Activated naive CD8-positive, alpha-beta T cell treated with anti-CD3 and anti-CD28 coated beads for 36 hours (primary cell): ENCODE results near the gene GUCA1A. TPM values are rescaled to one million over a fixed set of nuclear protein-coding genes. Genes with fewer than 3 reads are reported as not detected.

Experiments
- DNase-seq: peaks from one replicate; pipeline ENCODE4 v3.0.0; 2021
- H3K27ac Mint-ChIP-seq: one replicate; pipeline ENCODE4 v1.8.0; 2022; ENCODE audit warnings: mild to moderate bottlenecking, moderate library complexity, mixed read lengths
- H3K27me3 Mint-ChIP-seq: one replicate; pipeline ENCODE4 v1.8.0; 2022; ENCODE audit warnings: mild to moderate bottlenecking, mixed read lengths
- H3K36me3 Mint-ChIP-seq: one replicate; pipeline ENCODE4 v1.8.0; 2021; ENCODE audit warnings: mild to moderate bottlenecking, mixed read lengths
- H3K4me1 Mint-ChIP-seq: one replicate; pipeline ENCODE4 v1.8.0; 2021; ENCODE audit warnings: mixed read lengths
- H3K4me3 Mint-ChIP-seq: one replicate; pipeline ENCODE4 v1.8.0; 2022; ENCODE audit warnings: mild to moderate bottlenecking, moderate library complexity, mixed read lengths
- H3K9me3 Mint-ChIP-seq: one replicate; pipeline ENCODE4 v1.8.0; 2022; ENCODE audit warnings: mixed read lengths
- total RNA-seq, 2 experiments: library from RNA; stranded (reverse); gene quantifications; one replicate each; pipeline ENCODE4 v1.2.3, GENCODE V29; 2021

GUCA1A gene
- total RNA-seq, 2 experiments from 2014 or later, result 0.14 TPM; not detected in 1

DNA sequence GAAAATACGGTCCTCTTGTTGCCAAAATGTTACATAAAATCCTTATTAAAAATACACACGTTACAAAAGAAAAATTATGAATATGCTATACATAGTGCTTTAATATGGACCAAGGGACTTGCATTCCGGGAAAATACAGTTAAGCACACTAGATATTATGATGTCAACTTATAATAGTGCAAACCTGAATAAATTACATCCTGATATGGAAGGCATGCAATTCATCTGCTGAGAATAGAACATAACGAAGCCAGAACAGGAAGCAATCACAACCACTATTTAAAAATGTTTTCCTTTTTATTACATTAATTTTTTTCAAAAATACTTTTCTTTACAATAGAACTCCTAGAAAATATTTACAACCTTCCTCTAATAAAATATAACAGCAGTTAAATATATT, 52.3 kb downstream of the GUCA1A start:
- DNase-seq, result no peak

DNA sequence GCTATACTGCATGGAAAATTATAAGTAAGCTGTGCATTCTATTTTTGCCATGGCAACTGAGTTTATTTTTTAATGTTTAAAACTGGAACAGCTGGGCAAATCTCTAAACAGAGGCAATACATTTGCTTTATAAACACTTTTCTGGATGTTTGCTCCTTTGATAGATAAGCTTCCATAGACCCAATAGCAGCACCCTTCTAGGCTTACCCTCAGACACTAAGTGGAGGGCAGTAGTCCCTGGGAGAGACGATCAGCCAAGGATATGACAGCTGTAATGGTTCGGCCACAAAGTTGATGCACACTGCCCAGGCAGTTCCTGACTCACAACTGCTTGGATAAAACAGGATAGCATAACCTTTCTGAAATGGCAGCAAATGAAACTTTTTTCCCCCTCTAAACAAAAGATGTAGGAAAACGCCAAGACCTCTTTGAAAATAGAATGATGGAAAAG, 53.0 kb downstream of the GUCA1A start:
- Mint-ChIP-seq H3K36me3 (no peaks in the 10 kb centered on the region), H3K4me1 (peaks cover 15% of the 10 kb centered on the region), H3K27me3 (no peaks in the 10 kb centered on the region), H3K9me3 (no peaks in the 10 kb centered on the region), H3K27ac (no peak overlapping the region), H3K4me3 (no peak overlapping the region)
- DNase-seq, result no peak

More for the DNA sequence above, 52.3 kb downstream of the GUCA1A start:
- H3K4me1 Mint-ChIP-seq, result peaks cover 17% of the 10 kb centered on the region
- no peaks in the 10 kb centered on the region for H3K36me3 Mint-ChIP-seq
- no peaks in the 10 kb centered on the region for H3K27me3 Mint-ChIP-seq
- H3K27ac Mint-ChIP-seq, result no peak overlapping the region
- no peaks in the 10 kb centered on the region for H3K9me3 Mint-ChIP-seq
- H3K4me3 Mint-ChIP-seq, result no peak overlapping the region

DNA sequence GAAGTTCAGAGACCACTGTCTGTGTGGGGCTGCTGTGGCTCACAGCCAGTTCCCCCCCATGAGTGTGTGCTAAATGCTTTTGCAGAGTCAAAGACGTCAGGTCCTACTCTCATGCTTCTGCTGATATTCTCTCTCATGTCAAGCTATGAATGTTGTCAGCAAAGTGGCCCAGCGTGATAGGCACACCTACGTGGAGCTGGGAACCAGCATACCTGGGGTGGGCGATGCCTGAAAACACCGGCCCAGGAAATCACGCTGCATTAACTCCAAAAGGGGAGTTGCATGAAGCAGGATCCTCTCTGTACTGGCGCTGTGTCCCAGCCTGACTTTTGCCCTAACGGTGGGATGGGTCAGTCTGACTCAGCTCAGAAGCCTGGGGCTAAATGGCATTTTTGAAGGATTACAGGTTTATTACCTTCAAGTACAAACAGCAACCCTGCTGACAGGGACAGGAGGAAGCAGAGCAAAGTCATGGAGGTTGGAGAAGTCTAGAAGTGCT, 53.5 kb downstream of the GUCA1A start:
- Mint-ChIP-seq H3K27ac (no peak overlapping the region), H3K9me3 (no peaks in the 10 kb centered on the region), H3K27me3 (no peaks in the 10 kb centered on the region)

DNA sequence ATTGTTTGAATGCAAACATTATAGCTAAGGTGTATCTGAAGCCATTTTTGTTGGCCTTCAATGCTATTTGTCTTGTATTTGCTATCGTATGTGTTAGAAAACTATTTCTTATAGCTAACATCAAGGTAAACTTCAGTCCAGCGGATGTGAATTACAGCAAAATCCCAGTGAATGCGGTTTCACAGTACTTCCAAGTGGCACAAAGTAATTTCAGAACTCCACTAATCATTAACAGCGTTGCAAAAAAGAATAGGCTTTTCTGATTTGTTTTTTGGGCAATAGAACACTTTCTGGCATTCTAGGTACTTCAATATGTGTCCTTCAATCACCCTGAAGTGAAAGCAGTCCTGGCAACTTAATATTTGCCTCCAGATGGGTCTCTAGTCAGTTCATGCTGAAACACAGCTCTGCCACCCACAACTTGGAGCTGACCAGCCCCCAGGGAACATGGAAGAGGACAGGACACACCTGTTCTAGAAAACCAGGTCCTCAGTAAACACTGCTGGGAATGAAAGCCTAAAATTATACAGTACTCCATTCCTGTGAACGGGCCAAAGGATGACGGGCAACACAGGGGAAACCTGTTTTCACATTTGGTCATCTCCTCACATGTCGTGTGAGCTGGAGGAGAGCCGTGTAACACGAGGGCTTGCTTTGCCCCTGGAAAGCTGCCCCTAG, 54.1 kb downstream of the GUCA1A start:
- no peaks in the 10 kb centered on the region for H3K9me3 Mint-ChIP-seq
- peaks cover 15% of the 10 kb centered on the region for H3K4me1 Mint-ChIP-seq
- H3K27ac Mint-ChIP-seq, result no peak overlapping the region
- no peaks in the 10 kb centered on the region for H3K27me3 Mint-ChIP-seq
- no peak for DNase-seq
- no peaks in the 10 kb centered on the region for H3K36me3 Mint-ChIP-seq
- no peak overlapping the region for H3K4me3 Mint-ChIP-seq

More for the DNA sequence above, 53.5 kb downstream of the GUCA1A start:
- Mint-ChIP-seq H3K4me1 (peaks cover 15% of the 10 kb centered on the region), H3K4me3 (no peak overlapping the region), H3K36me3 (no peaks in the 10 kb centered on the region)
- no peak for DNase-seq

DNA sequence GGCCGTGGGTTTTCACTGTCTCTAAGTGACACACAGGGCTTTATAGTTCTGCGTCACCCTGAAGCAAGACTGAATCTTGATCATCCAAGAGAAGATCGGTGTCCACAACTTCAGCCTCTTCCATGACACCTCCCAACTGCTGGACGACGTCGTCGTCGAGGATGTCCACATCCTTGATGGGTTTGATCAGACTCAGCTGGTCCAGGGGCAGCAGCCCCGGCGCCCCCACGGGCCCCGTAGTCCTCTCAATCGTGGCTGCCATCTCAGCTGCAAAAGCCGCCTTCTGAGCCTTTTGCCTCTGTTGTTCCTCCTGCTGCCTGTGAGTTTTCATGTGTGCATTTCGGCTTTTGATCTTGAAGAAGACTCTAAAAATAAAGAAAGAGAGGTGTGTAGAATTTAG, 55.1 kb downstream of the GUCA1A start:
- H3K27ac Mint-ChIP-seq, result no peak overlapping the region
- H3K36me3 Mint-ChIP-seq, result no peaks in the 10 kb centered on the region
- H3K4me3 Mint-ChIP-seq, result no peak overlapping the region
- no peaks in the 10 kb centered on the region for H3K9me3 Mint-ChIP-seq
- H3K27me3 Mint-ChIP-seq, result no peaks in the 10 kb centered on the region
- DNase-seq, result no peak
- peaks cover 15% of the 10 kb centered on the region for H3K4me1 Mint-ChIP-seq

Other genes starting within 250 kb of the GUCA1A start
- gene CCND3, start 231.6 kb upstream of the GUCA1A start, total RNA-seq, result 100 to 1,000 TPM; 396 to 403 TPM
- gene TAF8, start 122.8 kb upstream of the GUCA1A start, total RNA-seq, result 10 to 100 TPM; 40.4 to 45.1 TPM
- under 1 TPM; 0.18 to 0.19 TPM for gene C6orf132, start 30.7 kb upstream of the GUCA1A start, total RNA-seq
- 1 to 10 TPM; 1.3 to 1.4 TPM for gene GUCA1B, start 21.6 kb downstream of the GUCA1A start, total RNA-seq
- 10 to 100 TPM; 50.7 to 51.2 TPM for gene MRPS10, start 44.5 kb downstream of the GUCA1A start, total RNA-seq